Right lobe of liver (tissue), 6 donors: ENCODE data around the gene ZMYND8. TPM values are rescaled to one million over a fixed set of nuclear protein-coding genes. Genes with fewer than 3 reads are reported as not detected.

ENCODE experiments used
- ATAC-seq, 4 donors: fragments of 200-7000 bp; cut with Tn5 transposase; one replicate each; pipeline ENCODE4 v1.9.1; 2020; ENCODE audit warnings: mild to moderate bottlenecking in 4 of 4, moderate library complexity in 4 of 4
- DNase-seq, 3 donors: peaks; one replicate each; pipeline ENCODE4 v3.0.0-alpha.2; 2020
- H3K27ac ChIP-seq, 3 donors: fragments of 200-600 bp; one replicate each; pipeline ENCODE4 v1.8.0; 2022
- H3K27me3 ChIP-seq, 2 donors: fragments of 200-600 bp; one replicate each; pipeline ENCODE4 v1.8.0; 2022
- H3K36me3 ChIP-seq, 4 donors: fragments of 200-600 bp; sonication (generic) in 1 of 4; one replicate each; pipeline versions ENCODE4 v1.5.1 to v1.8.0; 2017 to 2022; ENCODE audit warnings: control low read depth in 1 of 4
- H3K4me1 ChIP-seq, 4 donors: fragments of 200-600 bp; sonication (generic) in 1 of 4; one replicate each; pipeline versions ENCODE4 v1.5.1 to v1.8.0; 2017 to 2022; ENCODE audit warnings: control low read depth in 1 of 4
- H3K4me3 ChIP-seq, 3 donors: fragments of 200-600 bp; one replicate each; pipeline ENCODE4 v1.8.0; 2022
- H3K9me3 ChIP-seq, 4 donors: fragments of 200-600 bp; sonication (generic) in 1 of 4; one replicate each; pipeline versions ENCODE4 v1.5.1 to v1.8.0; 2017 to 2022; ENCODE audit warnings: control low read depth in 1 of 4
- POLR2A ChIP-seq: fragments of 450-650 bp; IDR thresholded peaks from one replicate; pipeline ENCODE4 v1.6.1; 2017; ENCODE audit warnings: antibody characterized with exemption, mild to moderate bottlenecking
- WGBS: methylation state at CpG from one replicate; pipeline ENCODE4 v1.1.6; 2018; ENCODE audit warnings: low coverage, low lambda C conversion rate; ENCODE audit not compliant: insufficient coverage; ENCODE audit errors: missing lambda C conversion rate; 5-methylcytosine and 5-hydroxymethylcytosine counted together
- intact Hi-C, 2 donors: fragments of 100-400 bp; cut with DNase I; formaldehyde crosslinking; loops; one replicate each; pipeline versions ENCODE4 v1.11.2 to v1.14.1; 2022
- total RNA-seq, 6 experiments: library from RNA; depleted of rRNA in 2 of 6; stranded (reverse); fragments of >200 nt in 2 of 6; fragmentation: NEBNext Ultra II Directional in 3 of 6; extraction: Animal tissue kit (Norgen Biotek cat#: 25700) in 3 of 6; gene quantifications; one replicate each; pipeline versions ENCODE4 v1.1.0 to v1.2.4, GENCODE V29; 2016 to 2023
- TF ChIP-seq, protein P1 (sequence below), 4 donors: fragments of 200-600 bp in 3 of 4; fragments of 450-650 bp in 1 of 4; IDR thresholded peaks; one replicate each; pipeline versions ENCODE4 v1.5.1 to v1.8.0; 2016 to 2022; ENCODE audit warnings: antibody characterized with exemption in 4 of 4, mild to moderate bottlenecking in 2 of 4
- donor health status: DM: no; HTN: yes; CAD: no.
- donor health status: DM: no; HTN: no; CAD: no.
- donor health status: DM: no; HTN: no; CAD: no.
- donor health status: DM: no; HTN: yes; CAD: no.
- donor health status: DM: no; HTN: yes; CAD: no.

ZMYND8 gene
- total RNA-seq, 6 experiments from 2014 or later, result 7.8 to 25.7 (median 13.8) TPM

DNA sequence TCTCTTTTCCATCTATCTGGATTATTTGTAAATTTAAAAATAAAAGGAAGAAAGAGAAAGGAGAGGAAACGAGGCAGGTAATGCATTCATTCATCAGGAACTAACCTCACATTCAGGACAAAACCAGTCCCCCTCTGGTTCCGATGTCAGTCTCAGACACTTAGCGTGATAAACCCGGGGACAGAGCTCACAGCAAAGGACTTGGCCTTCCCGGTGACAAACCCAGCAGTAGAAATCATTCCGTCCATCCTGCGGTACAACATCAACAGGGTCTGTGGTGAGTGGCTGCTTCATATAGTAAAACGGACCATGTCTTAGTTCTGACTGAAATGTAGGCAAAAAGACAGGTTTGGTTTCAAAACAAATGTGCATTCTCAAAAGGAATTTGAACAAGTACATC, 57.9 kb downstream of the ZMYND8 start:
- no peaks in the 10 kb centered on the region for H3K9me3 ChIP-seq
- peaks cover 0 to 8% (median 7%) of the 10 kb centered on the region in 4 donors for H3K36me3 ChIP-seq
- TF ChIP-seq POLR2A, result no peak
- TF ChIP-seq, protein P1, sequence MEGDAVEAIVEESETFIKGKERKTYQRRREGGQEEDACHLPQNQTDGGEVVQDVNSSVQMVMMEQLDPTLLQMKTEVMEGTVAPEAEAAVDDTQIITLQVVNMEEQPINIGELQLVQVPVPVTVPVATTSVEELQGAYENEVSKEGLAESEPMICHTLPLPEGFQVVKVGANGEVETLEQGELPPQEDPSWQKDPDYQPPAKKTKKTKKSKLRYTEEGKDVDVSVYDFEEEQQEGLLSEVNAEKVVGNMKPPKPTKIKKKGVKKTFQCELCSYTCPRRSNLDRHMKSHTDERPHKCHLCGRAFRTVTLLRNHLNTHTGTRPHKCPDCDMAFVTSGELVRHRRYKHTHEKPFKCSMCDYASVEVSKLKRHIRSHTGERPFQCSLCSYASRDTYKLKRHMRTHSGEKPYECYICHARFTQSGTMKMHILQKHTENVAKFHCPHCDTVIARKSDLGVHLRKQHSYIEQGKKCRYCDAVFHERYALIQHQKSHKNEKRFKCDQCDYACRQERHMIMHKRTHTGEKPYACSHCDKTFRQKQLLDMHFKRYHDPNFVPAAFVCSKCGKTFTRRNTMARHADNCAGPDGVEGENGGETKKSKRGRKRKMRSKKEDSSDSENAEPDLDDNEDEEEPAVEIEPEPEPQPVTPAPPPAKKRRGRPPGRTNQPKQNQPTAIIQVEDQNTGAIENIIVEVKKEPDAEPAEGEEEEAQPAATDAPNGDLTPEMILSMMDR (IDR thresholded peaks at IDR 0.05), result no peak
- H3K27me3 ChIP-seq, result no peaks in the 10 kb centered on the region
- H3K4me3 ChIP-seq, result no peak overlapping the region
- no peak overlapping the region for H3K27ac ChIP-seq
- ATAC-seq (no peak), DNase-seq (no peak)
- intact Hi-C loops, result no loop called here
- 95% methylated on average over 7 of the region's 8 CpGs for WGBS
- H3K4me1 ChIP-seq, result no peaks in the 10 kb centered on the region

DNA sequence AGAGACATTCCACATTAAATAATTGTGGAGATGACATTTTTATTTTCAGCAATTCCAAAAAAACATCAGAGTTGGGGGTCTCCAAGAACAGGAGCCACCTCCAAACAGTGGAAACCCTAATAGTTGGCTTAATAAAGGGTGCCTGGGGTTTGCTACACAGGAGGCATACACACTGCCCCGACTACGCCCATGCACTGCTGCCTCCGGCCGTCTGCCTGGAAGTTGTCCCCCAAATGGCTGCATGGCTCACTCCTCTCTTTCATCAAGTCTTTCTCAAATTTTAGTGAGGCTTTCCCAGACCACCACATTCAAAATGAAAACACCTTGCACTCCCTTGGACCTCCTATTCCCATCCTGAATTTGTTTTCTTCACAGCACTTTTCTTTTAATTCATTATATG, 58.8 kb downstream of the ZMYND8 start:
- H3K4me3 ChIP-seq, result no peak overlapping the region
- DNase-seq (no peak), ATAC-seq (no peak)
- H3K4me1 ChIP-seq, result no peaks in the 10 kb centered on the region
- no peaks in the 10 kb centered on the region for H3K9me3 ChIP-seq
- TF ChIP-seq, protein P1 (IDR thresholded peaks at IDR 0.05), result no peak
- no peak for TF ChIP-seq POLR2A
- H3K36me3 ChIP-seq, result peaks cover 0 to 13% (median 7%) of the 10 kb centered on the region in 4 donors
- no peaks in the 10 kb centered on the region for H3K27me3 ChIP-seq
- WGBS, result 100% methylated on average over 1 of the region's 4 CpGs
- intact Hi-C loops, result no loop called here
- H3K27ac ChIP-seq, result no peak overlapping the region

DNA sequence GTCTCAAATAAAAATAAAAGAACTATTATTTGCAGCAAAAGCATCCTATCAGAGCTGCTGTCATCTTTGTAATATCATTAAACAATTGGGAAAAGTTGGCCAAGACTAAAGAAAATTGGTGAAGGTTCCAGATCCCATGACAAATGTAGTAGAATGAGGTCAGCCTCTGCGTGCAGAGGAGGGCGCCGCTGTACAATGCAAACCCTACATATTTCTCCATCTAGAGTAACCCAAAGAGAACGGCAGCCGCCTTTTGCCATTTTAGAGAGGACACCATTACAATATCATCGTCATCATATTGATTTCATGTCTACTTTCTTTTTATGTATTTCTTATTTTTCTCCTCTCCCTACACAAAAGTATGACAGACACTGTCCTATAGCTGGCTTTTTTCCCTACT, 59.5 kb downstream of the ZMYND8 start:
- WGBS, result 83% methylated on average over 6 of the region's 6 CpGs
- intact Hi-C loops, result no loop called here
- peak in 3 of 4 donors; percentile 42 to 66 (median 53) for ATAC-seq
- TF ChIP-seq POLR2A, result no peak
- TF ChIP-seq, protein P1 (IDR thresholded peaks at IDR 0.05), result peak in 3 of 4 donors; percentile 12 to 28 (median 14)
- no peak overlapping the region for H3K4me3 ChIP-seq
- no peaks in the 10 kb centered on the region for H3K9me3 ChIP-seq
- DNase-seq, result no peak
- H3K27me3 ChIP-seq, result no peaks in the 10 kb centered on the region
- H3K27ac ChIP-seq, result no peak overlapping the region
- H3K4me1 ChIP-seq, result no peaks in the 10 kb centered on the region
- peaks cover 0 to 13% (median 12%) of the 10 kb centered on the region in 4 donors for H3K36me3 ChIP-seq

DNA sequence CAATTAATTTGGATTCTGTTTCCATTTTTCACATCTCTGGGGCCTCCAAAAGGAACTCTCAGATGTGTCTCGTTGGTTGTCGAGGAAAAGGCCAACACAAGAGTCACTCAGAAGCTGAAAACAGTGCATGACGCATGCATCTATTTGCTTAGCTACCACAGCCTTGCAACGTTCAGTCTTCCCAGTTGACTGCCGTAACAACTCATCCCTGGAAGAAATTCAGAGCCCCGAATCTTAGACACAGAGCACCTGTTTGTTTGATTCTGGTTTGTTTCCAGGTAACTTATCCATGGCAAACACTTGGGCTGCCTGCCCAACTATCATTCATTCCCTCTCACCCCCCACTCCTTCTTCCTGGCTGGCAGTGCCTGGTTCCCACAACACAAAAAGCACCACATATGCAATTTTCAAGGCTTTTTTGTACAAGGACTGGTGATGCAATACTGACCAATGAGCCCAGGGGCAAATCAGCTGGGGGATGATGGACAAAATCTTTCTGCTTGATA, 60.5 kb downstream of the ZMYND8 start:
- no peaks in the 10 kb centered on the region for H3K9me3 ChIP-seq
- intact Hi-C loops, result no loop called here
- TF ChIP-seq, protein P1 (IDR thresholded peaks at IDR 0.05), result no peak
- no peak for TF ChIP-seq POLR2A
- no peaks in the 10 kb centered on the region for H3K4me1 ChIP-seq
- no peaks in the 10 kb centered on the region for H3K27me3 ChIP-seq
- ATAC-seq (no peak), DNase-seq (no peak)
- H3K4me3 ChIP-seq, result no peak overlapping the region
- 81% methylated on average over 6 of the region's 6 CpGs for WGBS
- peaks cover 0 to 23% (median 16%) of the 10 kb centered on the region in 4 donors for H3K36me3 ChIP-seq
- no peak overlapping the region for H3K27ac ChIP-seq
